Measurements from ENCODE around the gene KIAA0753.
"Not testable (repeated sequence)": the region's sequence is repeated elsewhere in the genome, so short reads cannot be mapped to it uniquely, and the experiment has no call there.

The KIAA0753 gene

GRCh38 chr17:6663200-6663599 is 22.7 kb upstream of the KIAA0753 start:
- H3K9me3 ChIP-seq (ENCODE audit: control extremely low read depth in 1 of 5, control insufficient read depth in 4 of 5, insufficient read depth in 2 of 5, low read depth in 1 of 5, low read length in 4 of 5); H3K27ac ChIP-seq (ENCODE audit: insufficient read depth in 1 of 2, low read depth in 1 of 2, low read length in 2 of 2, poor library complexity in 1 of 2, severe bottlenecking in 2 of 2); H3K36me3 ChIP-seq (ENCODE audit: control insufficient read depth in 4 of 4, insufficient read depth in 4 of 4, low read length in 3 of 4); H3K4me3 ChIP-seq (ENCODE audit: control insufficient read depth in 1 of 7, extremely low read depth in 1 of 7, insufficient read depth in 4 of 7, low read depth in 2 of 7, low read length in 6 of 7); CTCF ChIA-PET; DNase-seq; POLR2A ChIA-PET: not testable (repeated sequence)
- 99% methylated on average over 13 of the region's 14 CpGs for WGBS (ENCODE audit: insufficient coverage)
- Histone ChIP-seq H3K4me1 (ENCODE audit: control extremely low read depth in 1 of 4, control insufficient read depth in 4 of 4, insufficient read depth in 4 of 4, low read length in 3 of 4) (peaks cover 6 to 33% (median 25%) of the 10 kb centered on the region in 4 experiments), H3K27me3 (replicated peaks in 2 of 5; ENCODE audit: control insufficient read depth in 4 of 5, insufficient read depth in 5 of 5, low read length in 4 of 5) (peaks cover 0 to 10% (median 2%) of the 10 kb centered on the region in 5 experiments)

- WGBS (ENCODE audit: insufficient coverage): no CpG with 5 or more reads among the region's 2 CpGs
- Histone ChIP-seq H3K4me3 (ENCODE audit: control insufficient read depth in 1 of 7, extremely low read depth in 1 of 7, insufficient read depth in 4 of 7, low read depth in 2 of 7, low read length in 6 of 7) (peak overlapping the region in 5 of 7 experiments; percentile 1 to 28 (median 15)), H3K36me3 (ENCODE audit: control insufficient read depth in 4 of 4, insufficient read depth in 4 of 4, low read length in 3 of 4) (no peaks in the 10 kb centered on the region), H3K9me3 (ENCODE audit: control extremely low read depth in 1 of 5, control insufficient read depth in 4 of 5, insufficient read depth in 2 of 5, low read depth in 1 of 5, low read length in 4 of 5) (no peaks in the 10 kb centered on the region), H3K27ac (ENCODE audit: insufficient read depth in 1 of 2, low read depth in 1 of 2, low read length in 2 of 2, poor library complexity in 1 of 2, severe bottlenecking in 2 of 2) (no peak overlapping the region), H3K27me3 (replicated peaks in 2 of 5; ENCODE audit: control insufficient read depth in 4 of 5, insufficient read depth in 5 of 5, low read length in 4 of 5) (peaks cover 0 to 15% (median 4%) of the 10 kb centered on the region in 5 experiments), H3K4me1 (ENCODE audit: control extremely low read depth in 1 of 4, control insufficient read depth in 4 of 4, insufficient read depth in 4 of 4, low read length in 3 of 4) (peaks cover 6 to 41% (median 31%) of the 10 kb centered on the region in 4 experiments)
- DNase-seq: no peak
- CTCF ChIA-PET: interaction anchor here (0.8 to 2.7 kb wide), 5 partner anchors 9 to 89 kb away, joined by 3 to 12 read pairs (median 4); partner anchors contain the start of genes C17orf100 and MED31
- POLR2A ChIA-PET: no interaction called here
Observed at GRCh38 chr17:6661464-6661848, 20.9 kb upstream of the KIAA0753 start.

GRCh38 chr17:6660805-6661463 is 20.4 kb upstream of the KIAA0753 start:
- ChIA-PET POLR2A (no interaction called here), CTCF (interaction anchor here (0.8 to 2.7 kb wide), 4 partner anchors 10 to 13 kb away, joined by 4 to 12 read pairs (median 4); partner anchors contain the start of genes C17orf100 and MED31)
- peak; percentile 54 to 92 (median 89) for DNase-seq
- peak overlapping the region in 6 of 7 experiments; percentile 1 to 28 (median 16) for H3K4me3 ChIP-seq (ENCODE audit: control insufficient read depth in 1 of 7, extremely low read depth in 1 of 7, insufficient read depth in 4 of 7, low read depth in 2 of 7, low read length in 6 of 7)
- no peaks in the 10 kb centered on the region for H3K9me3 ChIP-seq (ENCODE audit: control extremely low read depth in 1 of 5, control insufficient read depth in 4 of 5, insufficient read depth in 2 of 5, low read depth in 1 of 5, low read length in 4 of 5)
- H3K27me3 ChIP-seq (replicated peaks in 2 of 5; ENCODE audit: control insufficient read depth in 4 of 5, insufficient read depth in 5 of 5, low read length in 4 of 5): peaks cover 0 to 15% (median 4%) of the 10 kb centered on the region in 5 experiments
- 0% methylated on average over 8 of the region's 11 CpGs for WGBS (ENCODE audit: insufficient coverage)
- no peak overlapping the region for H3K27ac ChIP-seq (ENCODE audit: insufficient read depth in 1 of 2, low read depth in 1 of 2, low read length in 2 of 2, poor library complexity in 1 of 2, severe bottlenecking in 2 of 2)
- no peaks in the 10 kb centered on the region for H3K36me3 ChIP-seq (ENCODE audit: control insufficient read depth in 4 of 4, insufficient read depth in 4 of 4, low read length in 3 of 4)
- peaks cover 6 to 40% (median 30%) of the 10 kb centered on the region in 4 experiments for H3K4me1 ChIP-seq (ENCODE audit: control extremely low read depth in 1 of 4, control insufficient read depth in 4 of 4, insufficient read depth in 4 of 4, low read length in 3 of 4)

- ChIA-PET CTCF (interaction anchor here (1.4 to 2.7 kb wide), 2 partner anchors 11 kb away, joined by 5 to 12 read pairs; no protein-coding TSS in a partner anchor), POLR2A (no interaction called here)
- H3K27ac ChIP-seq (ENCODE audit: insufficient read depth in 1 of 2, low read depth in 1 of 2, low read length in 2 of 2, poor library complexity in 1 of 2, severe bottlenecking in 2 of 2): no peak overlapping the region
- peaks cover 6 to 40% (median 34%) of the 10 kb centered on the region in 4 experiments for H3K4me1 ChIP-seq (ENCODE audit: control extremely low read depth in 1 of 4, control insufficient read depth in 4 of 4, insufficient read depth in 4 of 4, low read length in 3 of 4)
- H3K9me3 ChIP-seq (ENCODE audit: control extremely low read depth in 1 of 5, control insufficient read depth in 4 of 5, insufficient read depth in 2 of 5, low read depth in 1 of 5, low read length in 4 of 5): no peaks in the 10 kb centered on the region
- H3K27me3 ChIP-seq (replicated peaks in 2 of 5; ENCODE audit: control insufficient read depth in 4 of 5, insufficient read depth in 5 of 5, low read length in 4 of 5): peaks cover 0 to 20% (median 6%) of the 10 kb centered on the region in 5 experiments
- peak in 1 of 3 donors; percentile 38 for DNase-seq
- no peak overlapping the region for H3K4me3 ChIP-seq (ENCODE audit: control insufficient read depth in 1 of 7, extremely low read depth in 1 of 7, insufficient read depth in 4 of 7, low read depth in 2 of 7, low read length in 6 of 7)
- 78% methylated on average over 9 of the region's 9 CpGs for WGBS (ENCODE audit: insufficient coverage)
- H3K36me3 ChIP-seq (ENCODE audit: control insufficient read depth in 4 of 4, insufficient read depth in 4 of 4, low read length in 3 of 4): no peaks in the 10 kb centered on the region
Observed at GRCh38 chr17:6660101-6660500, 19.6 kb upstream of the KIAA0753 start.

GRCh38 chr17:6658411-6658810 is 17.9 kb upstream of the KIAA0753 start:
- H3K36me3 ChIP-seq (ENCODE audit: control insufficient read depth in 4 of 4, insufficient read depth in 4 of 4, low read length in 3 of 4); DNase-seq; H3K27ac ChIP-seq (ENCODE audit: insufficient read depth in 1 of 2, low read depth in 1 of 2, low read length in 2 of 2, poor library complexity in 1 of 2, severe bottlenecking in 2 of 2); CTCF ChIA-PET; H3K4me3 ChIP-seq (ENCODE audit: control insufficient read depth in 1 of 7, extremely low read depth in 1 of 7, insufficient read depth in 4 of 7, low read depth in 2 of 7, low read length in 6 of 7); POLR2A ChIA-PET; H3K9me3 ChIP-seq (ENCODE audit: control extremely low read depth in 1 of 5, control insufficient read depth in 4 of 5, insufficient read depth in 2 of 5, low read depth in 1 of 5, low read length in 4 of 5): not testable (repeated sequence)
- Histone ChIP-seq H3K27me3 (replicated peaks in 2 of 5; ENCODE audit: control insufficient read depth in 4 of 5, insufficient read depth in 5 of 5, low read length in 4 of 5) (peaks cover 0 to 36% (median 15%) of the 10 kb centered on the region in 5 experiments), H3K4me1 (ENCODE audit: control extremely low read depth in 1 of 4, control insufficient read depth in 4 of 4, insufficient read depth in 4 of 4, low read length in 3 of 4) (peaks cover 6 to 44% (median 41%) of the 10 kb centered on the region in 4 experiments)
- WGBS (ENCODE audit: insufficient coverage): no CpG with 5 or more reads among the region's 5 CpGs

GRCh38 chr17:6657633-6658287 is 17.2 kb upstream of the KIAA0753 start:
- Histone ChIP-seq H3K9me3 (ENCODE audit: control extremely low read depth in 1 of 5, control insufficient read depth in 4 of 5, insufficient read depth in 2 of 5, low read depth in 1 of 5, low read length in 4 of 5) (no peaks in the 10 kb centered on the region), H3K4me1 (ENCODE audit: control extremely low read depth in 1 of 4, control insufficient read depth in 4 of 4, insufficient read depth in 4 of 4, low read length in 3 of 4) (peaks cover 7 to 49% (median 42%) of the 10 kb centered on the region in 4 experiments), H3K4me3 (ENCODE audit: control insufficient read depth in 1 of 7, extremely low read depth in 1 of 7, insufficient read depth in 4 of 7, low read depth in 2 of 7, low read length in 6 of 7) (peak overlapping the region in 4 of 7 experiments; percentile 31 to 63 (median 56)), H3K36me3 (ENCODE audit: control insufficient read depth in 4 of 4, insufficient read depth in 4 of 4, low read length in 3 of 4) (no peaks in the 10 kb centered on the region), H3K27ac (ENCODE audit: insufficient read depth in 1 of 2, low read depth in 1 of 2, low read length in 2 of 2, poor library complexity in 1 of 2, severe bottlenecking in 2 of 2) (no peak overlapping the region), H3K27me3 (replicated peaks in 2 of 5; ENCODE audit: control insufficient read depth in 4 of 5, insufficient read depth in 5 of 5, low read length in 4 of 5) (peaks cover 0 to 36% (median 19%) of the 10 kb centered on the region in 5 experiments)
- no peak for DNase-seq
- ChIA-PET CTCF (no interaction called here), POLR2A (no interaction called here)
- WGBS (ENCODE audit: insufficient coverage): 79% methylated on average over 14 of the region's 18 CpGs

Data from common myeloid progenitor, CD34-positive (primary cell).